Astrocyte (in vitro differentiated cells and primary cell): ENCODE data around the gene NES.

ENCODE experiments used
- CTCF ChIP-seq: IDR thresholded peaks from 2 replicates; pipeline ENCODE4 v1.5.1; 2011; ENCODE audit warnings: low read depth, mild to moderate bottlenecking, inconsistent platforms, low read length, moderate library complexity; ENCODE audit not compliant: insufficient read depth
- EZH2 ChIP-seq: IDR thresholded peaks from 2 replicates; pipeline ENCODE4 v1.6.1; 2012; ENCODE audit warnings: mild to moderate bottlenecking, low read length, inconsistent platforms; ENCODE audit not compliant: insufficient read depth

GRCh38 chr1:156691665-156692440 is 14.6 kb upstream of the NES start:
- TF ChIP-seq EZH2 (no peak), CTCF (no peak)
